ENCODE data around the gene MFN1.

The MFN1 gene

DNA sequence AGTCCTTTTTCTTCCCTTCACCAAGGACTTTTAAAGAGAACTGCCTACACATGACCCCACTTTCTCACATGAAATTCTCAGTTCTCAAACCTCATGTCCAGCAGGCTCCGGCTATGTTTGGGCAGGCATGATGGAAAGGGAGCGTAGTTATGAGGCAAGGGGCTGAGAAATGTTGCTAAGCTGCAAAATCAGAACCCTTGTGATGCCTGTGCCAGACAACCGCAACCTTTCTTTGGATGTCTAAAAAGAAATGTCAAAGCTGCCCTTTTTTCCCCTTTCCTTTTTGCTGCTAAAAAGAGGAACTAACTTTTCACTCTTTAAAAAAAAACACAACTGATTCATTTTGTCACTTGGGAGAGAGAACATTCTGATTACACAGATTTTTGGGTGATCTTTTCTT, 84.5 kb downstream of the MFN1 start:
- no peak for DNase-seq (ENCODE audit: low read depth)

DNA sequence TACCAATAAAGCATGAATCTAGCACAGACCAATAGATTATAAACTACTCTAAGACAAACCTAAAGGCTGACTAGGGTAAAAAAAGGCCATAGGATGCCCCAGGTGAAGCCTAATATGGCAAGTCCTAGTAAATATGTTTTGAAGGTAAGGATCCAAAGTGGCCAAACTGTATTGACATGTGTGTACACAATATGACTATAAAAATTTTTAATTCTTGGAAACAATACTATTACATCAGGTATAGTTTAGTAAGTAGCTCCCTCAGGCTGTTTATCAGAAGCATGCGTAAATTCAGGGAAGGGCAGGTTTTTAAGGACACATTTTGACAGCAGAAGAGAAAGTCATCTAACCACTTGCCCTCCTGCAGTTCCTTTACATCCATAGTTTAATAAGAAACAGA, 84.9 kb downstream of the MFN1 start:
- no peak for DNase-seq (ENCODE audit: low read depth)

DNA sequence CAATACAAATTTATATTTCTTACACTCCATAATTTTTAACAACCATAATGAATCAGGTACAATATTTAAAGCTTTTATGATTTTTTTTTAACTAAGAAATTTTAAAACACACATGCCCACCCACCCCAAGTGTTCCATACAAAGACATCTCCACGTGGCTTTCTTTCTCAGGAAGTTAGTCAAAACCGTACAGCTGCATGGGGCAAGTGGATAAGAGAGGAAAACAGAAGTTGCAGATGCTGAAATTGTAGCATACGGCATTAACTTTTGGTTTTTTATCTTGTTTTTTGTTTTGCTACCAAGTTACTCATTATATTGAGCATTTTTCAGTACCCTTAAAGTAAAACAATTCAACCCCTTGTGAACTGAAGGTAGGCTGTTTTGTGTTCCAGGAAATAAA, 89.0 kb downstream of the MFN1 start:
- DNase-seq (ENCODE audit: low read depth): no peak

DNA sequence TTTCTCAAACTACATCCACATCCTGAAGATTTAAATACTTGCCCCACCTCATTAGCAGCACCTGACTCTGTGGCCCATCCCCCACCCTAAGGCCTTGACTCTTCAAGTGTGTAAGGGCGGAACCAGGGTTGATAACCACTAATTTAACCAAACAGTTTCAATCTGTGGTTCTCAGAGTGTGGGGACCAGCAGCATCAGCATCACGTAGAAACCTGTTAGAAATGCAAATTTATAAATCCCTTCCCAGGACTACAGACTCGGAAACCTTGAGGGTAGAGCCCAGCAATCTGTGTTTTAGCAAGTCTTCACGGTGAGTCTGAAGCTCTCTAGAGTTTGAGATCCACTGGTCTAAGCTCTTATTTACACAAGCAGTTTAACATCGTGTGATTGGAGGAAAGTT, 91.3 kb downstream of the MFN1 start:
- no peak for DNase-seq (ENCODE audit: low read depth)
